ENCODE data around the gene C12orf54. TPM values are rescaled to one million over a fixed set of nuclear protein-coding genes. Genes with fewer than 3 reads are reported as not detected.
"Not testable (repeated sequence)": the region's sequence is repeated elsewhere in the genome, so short reads cannot be mapped to it uniquely, and the experiment has no call there.

Gene C12orf54
- total RNA-seq: not detected in 2 replicates

GRCh38 chr12:48482198-48482597 lies at the start of gene C12orf54:
C12orf54 (plus strand) TSS chr12:48482498; CDS start chr12:48483297, 799 bp downstream.
- intact Hi-C loops (cut with micrococcal nuclease): no loop called here

- intact Hi-C loops (cut with micrococcal nuclease): not testable (repeated sequence)
Measured at GRCh38 chr12:48434016-48434415, 48.3 kb upstream of the C12orf54 start.

GRCh38 chr12:48441069-48441468 lies 41.2 kb upstream of the C12orf54 start:
- intact Hi-C loops (cut with micrococcal nuclease): no loop called here

- intact Hi-C loops (cut with micrococcal nuclease): no loop called here
Measured at GRCh38 chr12:48442179-48442847, 40.0 kb upstream of the C12orf54 start.

GRCh38 chr12:48445538-48445937 lies 36.8 kb upstream of the C12orf54 start:
- intact Hi-C loops (cut with micrococcal nuclease): no loop called here

- intact Hi-C loops (cut with micrococcal nuclease): no loop called here
Measured at GRCh38 chr12:48446161-48446776, 36.0 kb upstream of the C12orf54 start.

GRCh38 chr12:48447755-48448154 lies 34.5 kb upstream of the C12orf54 start:
- intact Hi-C loops (cut with micrococcal nuclease): no loop called here

GRCh38 chr12:48451372-48451771 lies 30.9 kb upstream of the C12orf54 start:
- intact Hi-C loops (cut with micrococcal nuclease): no loop called here

GRCh38 chr12:48452961-48453360 lies 29.3 kb upstream of the C12orf54 start:
- intact Hi-C loops (cut with micrococcal nuclease): not testable (repeated sequence)

- intact Hi-C loops (cut with micrococcal nuclease): no loop called here
Measured at GRCh38 chr12:48454667-48455066, 27.6 kb upstream of the C12orf54 start.

GRCh38 chr12:48455116-48455515 lies 27.2 kb upstream of the C12orf54 start:
- intact Hi-C loops (cut with micrococcal nuclease): no loop called here

GRCh38 chr12:48459259-48459658 lies 23.0 kb upstream of the C12orf54 start:
- intact Hi-C loops (cut with micrococcal nuclease): no loop called here

GRCh38 chr12:48469027-48469426 lies 13.3 kb upstream of the C12orf54 start:
- intact Hi-C loops (cut with micrococcal nuclease): not testable (repeated sequence)

GRCh38 chr12:48472259-48472658 lies 10.0 kb upstream of the C12orf54 start, which contains the start of gene ANP32D:
ANP32D (plus strand) TSS chr12:48472559; CDS start chr12:48472665, 106 bp downstream.
- intact Hi-C loops (cut with micrococcal nuclease): no loop called here

GRCh38 chr12:48473061-48473460 lies 9.2 kb upstream of the C12orf54 start:
- intact Hi-C loops (cut with micrococcal nuclease): no loop called here

- intact Hi-C loops (cut with micrococcal nuclease): not testable (repeated sequence)
Measured at GRCh38 chr12:48474497-48474896, 7.8 kb upstream of the C12orf54 start.

- intact Hi-C loops (cut with micrococcal nuclease): no loop called here
Measured at GRCh38 chr12:48482930-48483329, 632 bp downstream of the C12orf54 start.

GRCh38 chr12:48486261-48486660 lies 4.0 kb downstream of the C12orf54 start:
- intact Hi-C loops (cut with micrococcal nuclease): no loop called here

- intact Hi-C loops (cut with micrococcal nuclease): no loop called here
Measured at GRCh38 chr12:48486679-48487078, 4.4 kb downstream of the C12orf54 start.

GRCh38 chr12:48489012-48489411 lies 6.7 kb downstream of the C12orf54 start:
- intact Hi-C loops (cut with micrococcal nuclease): no loop called here

GRCh38 chr12:48489456-48489855 lies 7.2 kb downstream of the C12orf54 start:
- intact Hi-C loops (cut with micrococcal nuclease): not testable (repeated sequence)

- intact Hi-C loops (cut with micrococcal nuclease): not testable (repeated sequence)
Measured at GRCh38 chr12:48500281-48500680, 18.0 kb downstream of the C12orf54 start.

GRCh38 chr12:48506836-48507235 lies 24.5 kb downstream of the C12orf54 start:
- intact Hi-C loops (cut with micrococcal nuclease): not testable (repeated sequence)
